ENCODE results near the gene IZUMO2.

Gene IZUMO2

DNA sequence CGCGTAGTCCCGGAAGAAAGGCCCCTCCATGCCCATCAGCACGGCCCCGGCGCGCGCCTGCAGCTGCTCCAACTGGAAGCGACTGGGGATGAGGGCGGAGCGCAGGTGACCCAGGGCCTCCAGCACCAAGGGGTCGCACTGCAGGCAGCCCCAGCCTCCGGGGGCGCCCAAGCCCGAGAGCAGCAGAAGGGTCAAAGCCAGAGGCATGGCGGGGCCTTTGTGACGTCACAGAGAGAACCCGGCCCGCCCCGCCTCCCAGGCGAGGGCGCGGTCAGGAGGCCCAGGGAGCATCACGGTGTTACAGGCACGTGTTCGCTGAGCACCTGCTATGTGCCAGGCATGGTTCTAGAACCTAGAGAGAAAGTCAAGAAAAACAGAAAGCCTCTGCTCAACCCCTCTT, at the start of gene IZUMO2:
IZUMO2 (minus strand) TSS at position 294 of the 400 bp plus-strand sequence; CDS start at position 207, 87 bp downstream.
- Histone ChIP-seq H3K9me3 (ENCODE audit: control insufficient read depth in 5 of 5, low read length in 5 of 5) (peaks cover 0 to 16% (median 12%) of the 10 kb centered on the region in 5 donors), H3K9ac (ENCODE audit: low read length in 5 of 5) (no peak within 1 kb of the TSS), H3K36me3 (ENCODE audit: control insufficient read depth in 5 of 5, insufficient read depth in 5 of 5, low read length in 5 of 5) (no peaks in the 10 kb centered on the region), H3K4me1 (ENCODE audit: control insufficient read depth in 5 of 5, insufficient read depth in 5 of 5, low read length in 5 of 5) (peaks cover 0 to 4% (median 0%) of the 10 kb centered on the region in 5 donors), H3K4me3 (ENCODE audit: low read depth in 1 of 5, low read length in 5 of 5) (no peak within 1 kb of the TSS), H3K27ac (ENCODE audit: low read depth, low read length) (no peak within 1 kb of the TSS), H3K27me3 (ENCODE audit: control insufficient read depth in 5 of 5, insufficient read depth in 4 of 5, low read length in 5 of 5) (peaks cover 4 to 23% (median 15%) of the 10 kb centered on the region in 5 donors)

GRCh38 chr19:50210425-50210824, 47.3 kb upstream of the IZUMO2 start:
- H3K9ac ChIP-seq (ENCODE audit: low read length in 5 of 5), result no peak overlapping the region
- peaks cover 0 to 7% (median 5%) of the 10 kb centered on the region in 5 donors for H3K4me1 ChIP-seq (ENCODE audit: control insufficient read depth in 5 of 5, insufficient read depth in 5 of 5, low read length in 5 of 5)
- H3K27me3 ChIP-seq (ENCODE audit: control insufficient read depth in 5 of 5, insufficient read depth in 4 of 5, low read length in 5 of 5), result peaks cover 0 to 5% (median 3%) of the 10 kb centered on the region in 5 donors
- no peak overlapping the region for H3K4me3 ChIP-seq (ENCODE audit: low read depth in 1 of 5, low read length in 5 of 5)
- H3K36me3 ChIP-seq (ENCODE audit: control insufficient read depth in 5 of 5, insufficient read depth in 5 of 5, low read length in 5 of 5), result peaks cover 0 to 6% (median 3%) of the 10 kb centered on the region in 5 donors
- H3K9me3 ChIP-seq (ENCODE audit: control insufficient read depth in 5 of 5, low read length in 5 of 5), result peaks cover 0 to 3% (median 0%) of the 10 kb centered on the region in 5 donors
- H3K27ac ChIP-seq (ENCODE audit: low read depth, low read length), result no peak overlapping the region

GRCh38 chr19:50209131-50209530, 46.0 kb upstream of the IZUMO2 start:
- H3K9me3 ChIP-seq (ENCODE audit: control insufficient read depth in 5 of 5, low read length in 5 of 5), result peaks cover 0 to 3% (median 0%) of the 10 kb centered on the region in 5 donors
- peaks cover 0 to 14% (median 8%) of the 10 kb centered on the region in 5 donors for H3K27me3 ChIP-seq (ENCODE audit: control insufficient read depth in 5 of 5, insufficient read depth in 4 of 5, low read length in 5 of 5)
- no peak overlapping the region for H3K27ac ChIP-seq (ENCODE audit: low read depth, low read length)
- H3K9ac ChIP-seq (ENCODE audit: low read length in 5 of 5), result no peak overlapping the region
- H3K4me1 ChIP-seq (ENCODE audit: control insufficient read depth in 5 of 5, insufficient read depth in 5 of 5, low read length in 5 of 5), result peaks cover under 1 to 20% (median 18%) of the 10 kb centered on the region in 5 donors
- H3K36me3 ChIP-seq (ENCODE audit: control insufficient read depth in 5 of 5, insufficient read depth in 5 of 5, low read length in 5 of 5), result peaks cover 0 to 6% (median 3%) of the 10 kb centered on the region in 5 donors
- no peak overlapping the region for H3K4me3 ChIP-seq (ENCODE audit: low read depth in 1 of 5, low read length in 5 of 5)

DNA sequence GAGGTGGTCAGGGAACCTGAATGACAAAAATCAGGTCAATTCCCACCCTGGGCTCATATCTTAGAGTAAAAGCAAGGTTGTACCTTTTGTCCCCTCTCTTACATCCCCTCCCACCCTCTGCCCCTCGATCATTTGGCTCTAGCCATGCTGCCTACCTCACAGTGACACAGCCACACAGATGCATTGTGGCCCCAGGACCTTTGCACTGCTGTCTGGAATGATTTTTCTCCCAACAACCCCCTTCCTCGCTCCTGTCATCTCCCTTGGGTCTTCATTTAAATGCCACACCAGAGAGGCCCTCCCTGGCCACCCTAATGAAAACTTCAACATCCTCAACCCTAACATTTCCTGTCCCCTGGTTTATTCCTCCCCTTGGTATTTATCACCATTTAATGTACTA, 44.6 kb upstream of the IZUMO2 start:
- peaks cover 4 to 32% (median 27%) of the 10 kb centered on the region in 5 donors for H3K4me1 ChIP-seq (ENCODE audit: control insufficient read depth in 5 of 5, insufficient read depth in 5 of 5, low read length in 5 of 5)
- H3K9ac ChIP-seq (ENCODE audit: low read length in 5 of 5), result no peak overlapping the region

GRCh38 chr19:50206191-50206590, 43.1 kb upstream of the IZUMO2 start:
- no peak overlapping the region for H3K9ac ChIP-seq (ENCODE audit: low read length in 5 of 5)

More for the DNA sequence above, 44.6 kb upstream of the IZUMO2 start:
- Histone ChIP-seq H3K4me3 (ENCODE audit: low read depth in 1 of 5, low read length in 5 of 5) (no peak overlapping the region), H3K27ac (ENCODE audit: low read depth, low read length) (no peak overlapping the region), H3K27me3 (ENCODE audit: control insufficient read depth in 5 of 5, insufficient read depth in 4 of 5, low read length in 5 of 5) (peaks cover 0 to 21% (median 13%) of the 10 kb centered on the region in 5 donors), H3K36me3 (ENCODE audit: control insufficient read depth in 5 of 5, insufficient read depth in 5 of 5, low read length in 5 of 5) (peaks cover 0 to 6% (median 3%) of the 10 kb centered on the region in 5 donors), H3K9me3 (ENCODE audit: control insufficient read depth in 5 of 5, low read length in 5 of 5) (peaks cover 0 to 3% (median 0%) of the 10 kb centered on the region in 5 donors)

GRCh38 chr19:50205681-50206138, 42.6 kb upstream of the IZUMO2 start:
- Histone ChIP-seq H3K4me3 (ENCODE audit: low read depth in 1 of 5, low read length in 5 of 5) (peak overlapping the region in 1 of 5 donors; percentile 22), H3K4me1 (ENCODE audit: control insufficient read depth in 5 of 5, insufficient read depth in 5 of 5, low read length in 5 of 5) (peaks cover 4 to 34% (median 28%) of the 10 kb centered on the region in 5 donors), H3K36me3 (ENCODE audit: control insufficient read depth in 5 of 5, insufficient read depth in 5 of 5, low read length in 5 of 5) (peaks cover 0 to 4% (median 3%) of the 10 kb centered on the region in 5 donors), H3K9me3 (ENCODE audit: control insufficient read depth in 5 of 5, low read length in 5 of 5) (no peaks in the 10 kb centered on the region), H3K27ac (ENCODE audit: low read depth, low read length) (peak overlapping the region; percentile 50), H3K27me3 (ENCODE audit: control insufficient read depth in 5 of 5, insufficient read depth in 4 of 5, low read length in 5 of 5) (peaks cover 0 to 26% (median 15%) of the 10 kb centered on the region in 5 donors), H3K9ac (ENCODE audit: low read length in 5 of 5) (peak overlapping the region in 2 of 5 donors; percentile 38 to 56)

More at GRCh38 chr19:50206191-50206590, 43.1 kb upstream of the IZUMO2 start:
- Histone ChIP-seq H3K27me3 (ENCODE audit: control insufficient read depth in 5 of 5, insufficient read depth in 4 of 5, low read length in 5 of 5) (peaks cover 0 to 23% (median 14%) of the 10 kb centered on the region in 5 donors), H3K36me3 (ENCODE audit: control insufficient read depth in 5 of 5, insufficient read depth in 5 of 5, low read length in 5 of 5) (peaks cover 0 to 5% (median 3%) of the 10 kb centered on the region in 5 donors), H3K4me1 (ENCODE audit: control insufficient read depth in 5 of 5, insufficient read depth in 5 of 5, low read length in 5 of 5) (peaks cover 4 to 34% (median 28%) of the 10 kb centered on the region in 5 donors), H3K27ac (ENCODE audit: low read depth, low read length) (peak overlapping the region; percentile 50), H3K4me3 (ENCODE audit: low read depth in 1 of 5, low read length in 5 of 5) (no peak overlapping the region), H3K9me3 (ENCODE audit: control insufficient read depth in 5 of 5, low read length in 5 of 5) (no peaks in the 10 kb centered on the region)

DNA sequence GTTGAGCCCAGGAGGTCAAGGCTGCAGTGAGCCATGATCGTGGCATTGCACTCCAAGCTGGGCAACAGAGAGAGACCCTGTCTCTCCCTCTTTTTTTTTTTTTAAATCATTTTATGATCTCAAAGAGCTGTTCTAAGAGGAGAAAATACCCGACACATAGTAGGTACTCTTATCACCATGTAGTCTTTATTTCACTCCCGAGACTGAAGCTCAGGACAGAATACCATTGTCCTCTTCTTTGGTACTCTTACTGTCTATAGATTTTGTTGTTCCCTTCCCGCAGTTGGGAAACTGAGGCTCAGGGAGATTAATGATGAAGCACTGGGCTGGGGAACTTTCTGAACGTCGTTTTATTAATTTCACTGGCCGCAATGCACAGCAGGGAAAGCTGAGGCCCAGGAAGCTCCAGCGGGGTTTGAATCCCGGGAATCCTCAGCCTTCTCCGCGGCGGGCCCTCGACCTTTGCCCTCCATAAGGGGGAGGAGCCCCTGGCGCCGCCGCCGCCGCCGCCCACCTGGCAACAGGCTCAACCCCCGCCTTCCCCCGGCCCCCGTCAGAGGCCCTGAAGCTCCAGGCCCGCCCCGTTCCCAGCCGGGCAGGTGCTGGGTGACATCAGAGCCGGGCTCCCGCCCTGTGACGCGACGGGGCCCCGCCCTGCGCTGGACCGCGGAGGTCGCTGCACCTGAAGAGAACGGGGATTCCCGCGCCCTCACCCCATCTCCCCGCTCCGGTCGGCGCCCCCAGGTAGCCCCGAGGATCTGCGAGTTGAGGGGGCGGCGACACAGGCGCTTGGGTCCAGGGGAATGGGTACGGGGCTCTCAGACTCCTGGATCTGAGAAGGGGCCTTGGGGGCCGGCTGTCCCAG, 42.0 kb upstream of the IZUMO2 start:
- Histone ChIP-seq H3K9ac (ENCODE audit: low read length in 5 of 5) (peak overlapping the region in 2 of 5 donors; percentile 38 to 56), H3K27ac (ENCODE audit: low read depth, low read length) (peak overlapping the region; percentile 50), H3K9me3 (ENCODE audit: control insufficient read depth in 5 of 5, low read length in 5 of 5) (no peaks in the 10 kb centered on the region), H3K27me3 (ENCODE audit: control insufficient read depth in 5 of 5, insufficient read depth in 4 of 5, low read length in 5 of 5) (peaks cover 0 to 26% (median 15%) of the 10 kb centered on the region in 5 donors), H3K36me3 (ENCODE audit: control insufficient read depth in 5 of 5, insufficient read depth in 5 of 5, low read length in 5 of 5) (no peaks in the 10 kb centered on the region), H3K4me3 (ENCODE audit: low read depth in 1 of 5, low read length in 5 of 5) (peak overlapping the region in 2 of 5 donors; percentile 21 to 22), H3K4me1 (ENCODE audit: control insufficient read depth in 5 of 5, insufficient read depth in 5 of 5, low read length in 5 of 5) (peaks cover 4 to 34% (median 28%) of the 10 kb centered on the region in 5 donors)

DNA sequence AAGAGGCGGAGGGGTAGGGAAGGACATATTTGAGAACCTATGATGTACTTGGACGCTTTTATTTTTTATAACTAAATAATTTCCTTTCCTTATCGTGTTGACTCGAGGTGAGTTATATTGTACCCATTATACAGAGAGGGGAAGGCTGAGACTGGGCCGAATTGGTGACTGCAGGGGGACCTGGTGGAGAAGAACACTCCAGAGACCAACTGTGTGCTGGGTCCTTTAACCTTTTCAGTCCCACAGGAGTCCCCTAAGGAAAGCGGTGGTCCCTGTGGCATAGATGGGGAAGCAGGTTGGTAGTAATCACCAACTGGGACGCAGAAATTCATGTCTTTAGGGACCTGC, 41.0 kb upstream of the IZUMO2 start:
- Histone ChIP-seq H3K36me3 (ENCODE audit: control insufficient read depth in 5 of 5, insufficient read depth in 5 of 5, low read length in 5 of 5) (no peaks in the 10 kb centered on the region), H3K9me3 (ENCODE audit: control insufficient read depth in 5 of 5, low read length in 5 of 5) (no peaks in the 10 kb centered on the region), H3K9ac (ENCODE audit: low read length in 5 of 5) (peak overlapping the region in 3 of 5 donors; percentile 62 to 80 (median 74)), H3K4me1 (ENCODE audit: control insufficient read depth in 5 of 5, insufficient read depth in 5 of 5, low read length in 5 of 5) (peaks cover 6 to 38% (median 33%) of the 10 kb centered on the region in 5 donors), H3K4me3 (ENCODE audit: low read depth in 1 of 5, low read length in 5 of 5) (peak overlapping the region; percentile 42 to 66 (median 60)), H3K27ac (ENCODE audit: low read depth, low read length) (no peak overlapping the region), H3K27me3 (ENCODE audit: control insufficient read depth in 5 of 5, insufficient read depth in 4 of 5, low read length in 5 of 5) (peaks cover 0 to 26% (median 15%) of the 10 kb centered on the region in 5 donors)

- H3K4me1 ChIP-seq (ENCODE audit: control insufficient read depth in 5 of 5, insufficient read depth in 5 of 5, low read length in 5 of 5), result peaks cover 10 to 44% (median 39%) of the 10 kb centered on the region in 5 donors
- H3K27me3 ChIP-seq (ENCODE audit: control insufficient read depth in 5 of 5, insufficient read depth in 4 of 5, low read length in 5 of 5), result peaks cover 0 to 26% (median 15%) of the 10 kb centered on the region in 5 donors
- H3K27ac ChIP-seq (ENCODE audit: low read depth, low read length), result no peak within 1 kb of the TSS
- no peaks in the 10 kb centered on the region for H3K9me3 ChIP-seq (ENCODE audit: control insufficient read depth in 5 of 5, low read length in 5 of 5)
- H3K9ac ChIP-seq (ENCODE audit: low read length in 5 of 5), result peak within 1 kb of the TSS in 3 of 5 donors; percentile 62 to 80 (median 74)
- no peaks in the 10 kb centered on the region for H3K36me3 ChIP-seq (ENCODE audit: control insufficient read depth in 5 of 5, insufficient read depth in 5 of 5, low read length in 5 of 5)
- H3K4me3 ChIP-seq (ENCODE audit: low read depth in 1 of 5, low read length in 5 of 5), result peak within 1 kb of the TSS; percentile 42 to 66 (median 60)
These were observed 40.4 kb upstream of the IZUMO2 start, which contains the start of gene MYH14 for GRCh38 chr19:50203281-50204080. Gene MYH14 (plus strand): TSS chr19:50203622. CDS start chr19:50210366, 6,744 bp downstream.

Measured in subcutaneous abdominal adipose tissue (tissue), 5 donors.